Measurements from ENCODE around the gene REEP5. TPM values are rescaled to one million over a fixed set of nuclear protein-coding genes. Genes with fewer than 3 reads are reported as not detected.
"Not testable (repeated sequence)": the region's sequence is repeated elsewhere in the genome, so short reads cannot be mapped to it uniquely, and the experiment has no call there.

The REEP5 gene
- polyA plus RNA-seq, 1 of the 3 experiments (the other 2 are of a cell fraction): 124 TPM

DNA sequence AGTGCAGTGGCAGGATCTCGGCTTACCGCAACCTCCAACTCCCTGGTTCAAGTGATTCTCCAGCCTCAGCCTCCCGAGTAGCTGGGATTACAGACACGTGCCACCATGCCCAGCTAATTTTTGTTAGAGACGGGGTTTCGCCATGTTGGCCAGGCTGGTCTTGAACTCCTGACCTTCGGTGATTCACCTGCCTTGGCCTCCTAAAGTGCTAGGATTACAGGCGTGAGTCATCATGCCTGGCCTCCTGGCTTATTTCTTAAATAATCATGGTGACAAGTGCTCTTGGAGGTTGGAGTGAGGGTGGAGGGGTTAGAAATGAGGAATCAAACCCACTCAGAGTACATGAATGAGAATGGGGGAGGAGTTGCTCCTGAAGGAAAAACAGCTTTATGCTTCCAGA lies 37.8 kb upstream of the REEP5 start:
- H3K9me3 ChIP-seq; CTCF ChIA-PET; H2AFZ ChIP-seq (ENCODE audit: low read depth); H3K79me2 ChIP-seq (ENCODE audit: insufficient read depth); DNase-seq; H3K27me3 ChIP-seq (ENCODE audit: insufficient read depth); POLR2A ChIA-PET; H3K36me3 ChIP-seq (replicated peaks in 1 of 2; ENCODE audit: control insufficient read depth in 1 of 2, insufficient read depth in 2 of 2, low read length in 1 of 2); H4K20me1 ChIP-seq (ENCODE audit: insufficient read depth); H3K9me2 ChIP-seq; H3K4me3 ChIP-seq (ENCODE audit: low read depth in 2 of 2, low read length in 1 of 2): not testable (repeated sequence)
- Histone ChIP-seq H3K27ac (ENCODE audit: low read depth in 2 of 2, low read length in 1 of 2) (peak overlapping the region in 1 of 2 experiments; percentile 97; a peak in 2 of 4 replicates), H3F3A (replicated peaks; ENCODE audit: insufficient read depth) (peaks cover 34% of the 10 kb centered on the region), H3K9ac (peak overlapping the region; percentile 36; the same call in 1 of the 2 replicates), H3K4me1 (ENCODE audit: control insufficient read depth in 1 of 2, insufficient read depth in 2 of 2, low read depth in 1 of 2, low read length in 1 of 2) (peaks cover 9 to 40% of the 10 kb centered on the region in 2 experiments), H3K4me2 (peak overlapping the region; percentile 67)
- peak; percentile 74; the same call in 1 of the 2 replicates for TF ChIP-seq FOXM1 (IDR thresholded peaks at IDR 0.05; ENCODE audit: low read depth)
- TF ChIP-seq, protein P1, sequence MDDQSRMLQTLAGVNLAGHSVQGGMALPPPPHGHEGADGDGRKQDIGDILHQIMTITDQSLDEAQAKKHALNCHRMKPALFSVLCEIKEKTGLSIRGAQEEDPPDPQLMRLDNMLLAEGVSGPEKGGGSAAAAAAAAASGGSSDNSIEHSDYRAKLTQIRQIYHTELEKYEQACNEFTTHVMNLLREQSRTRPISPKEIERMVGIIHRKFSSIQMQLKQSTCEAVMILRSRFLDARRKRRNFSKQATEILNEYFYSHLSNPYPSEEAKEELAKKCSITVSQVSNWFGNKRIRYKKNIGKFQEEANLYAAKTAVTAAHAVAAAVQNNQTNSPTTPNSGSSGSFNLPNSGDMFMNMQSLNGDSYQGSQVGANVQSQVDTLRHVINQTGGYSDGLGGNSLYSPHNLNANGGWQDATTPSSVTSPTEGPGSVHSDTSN (IDR thresholded peaks at IDR 0.05): peak; percentile 96
- peak; percentile 94 for TF ChIP-seq NFIC (IDR thresholded peaks at IDR 0.05; ENCODE audit: borderline replicate concordance)
- TF ChIP-seq RXRA (IDR thresholded peaks at IDR 0.05; ENCODE audit: borderline replicate concordance, low read depth): peak; percentile 100
- peak; percentile 77; the same call in 1 of the 2 replicates for TF ChIP-seq SIN3A (IDR thresholded peaks at IDR 0.05; ENCODE audit: borderline replicate concordance, low read depth, low read length)
- TF ChIP-seq JUND (IDR thresholded peaks at IDR 0.05): peak; percentile 99
- TF ChIP-seq TAF1 (IDR thresholded peaks at IDR 0.05; ENCODE audit: borderline replicate concordance, low read depth, low read length): peak; percentile 30; the same call in 1 of the 2 replicates
- peak; percentile 85; the same call in 1 of the 2 replicates for TF ChIP-seq POLR2AphosphoS5 (IDR thresholded peaks at IDR 0.05; ENCODE audit: low read depth, low read length)
- TF ChIP-seq, protein P2, sequence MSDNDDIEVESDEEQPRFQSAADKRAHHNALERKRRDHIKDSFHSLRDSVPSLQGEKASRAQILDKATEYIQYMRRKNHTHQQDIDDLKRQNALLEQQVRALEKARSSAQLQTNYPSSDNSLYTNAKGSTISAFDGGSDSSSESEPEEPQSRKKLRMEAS (IDR thresholded peaks at IDR 0.05; ENCODE audit: low read depth): peak; percentile 64; the same call in 1 of the 2 replicates
- peak; percentile 99 for TF ChIP-seq FOSL2 (IDR thresholded peaks at IDR 0.05; ENCODE audit: borderline replicate concordance, low read depth)
- peak; percentile 73 for TF ChIP-seq YY1 (IDR thresholded peaks at IDR 0.05; ENCODE audit: low read depth)
- TF ChIP-seq, protein P3, sequence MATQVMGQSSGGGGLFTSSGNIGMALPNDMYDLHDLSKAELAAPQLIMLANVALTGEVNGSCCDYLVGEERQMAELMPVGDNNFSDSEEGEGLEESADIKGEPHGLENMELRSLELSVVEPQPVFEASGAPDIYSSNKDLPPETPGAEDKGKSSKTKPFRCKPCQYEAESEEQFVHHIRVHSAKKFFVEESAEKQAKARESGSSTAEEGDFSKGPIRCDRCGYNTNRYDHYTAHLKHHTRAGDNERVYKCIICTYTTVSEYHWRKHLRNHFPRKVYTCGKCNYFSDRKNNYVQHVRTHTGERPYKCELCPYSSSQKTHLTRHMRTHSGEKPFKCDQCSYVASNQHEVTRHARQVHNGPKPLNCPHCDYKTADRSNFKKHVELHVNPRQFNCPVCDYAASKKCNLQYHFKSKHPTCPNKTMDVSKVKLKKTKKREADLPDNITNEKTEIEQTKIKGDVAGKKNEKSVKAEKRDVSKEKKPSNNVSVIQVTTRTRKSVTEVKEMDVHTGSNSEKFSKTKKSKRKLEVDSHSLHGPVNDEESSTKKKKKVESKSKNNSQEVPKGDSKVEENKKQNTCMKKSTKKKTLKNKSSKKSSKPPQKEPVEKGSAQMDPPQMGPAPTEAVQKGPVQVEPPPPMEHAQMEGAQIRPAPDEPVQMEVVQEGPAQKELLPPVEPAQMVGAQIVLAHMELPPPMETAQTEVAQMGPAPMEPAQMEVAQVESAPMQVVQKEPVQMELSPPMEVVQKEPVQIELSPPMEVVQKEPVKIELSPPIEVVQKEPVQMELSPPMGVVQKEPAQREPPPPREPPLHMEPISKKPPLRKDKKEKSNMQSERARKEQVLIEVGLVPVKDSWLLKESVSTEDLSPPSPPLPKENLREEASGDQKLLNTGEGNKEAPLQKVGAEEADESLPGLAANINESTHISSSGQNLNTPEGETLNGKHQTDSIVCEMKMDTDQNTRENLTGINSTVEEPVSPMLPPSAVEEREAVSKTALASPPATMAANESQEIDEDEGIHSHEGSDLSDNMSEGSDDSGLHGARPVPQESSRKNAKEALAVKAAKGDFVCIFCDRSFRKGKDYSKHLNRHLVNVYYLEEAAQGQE (IDR thresholded peaks at IDR 0.05; ENCODE audit: low read depth, low read length): peak; percentile 75
- TF ChIP-seq TCF12 (IDR thresholded peaks at IDR 0.05): peak; percentile 99
- TF ChIP-seq, protein P4, sequence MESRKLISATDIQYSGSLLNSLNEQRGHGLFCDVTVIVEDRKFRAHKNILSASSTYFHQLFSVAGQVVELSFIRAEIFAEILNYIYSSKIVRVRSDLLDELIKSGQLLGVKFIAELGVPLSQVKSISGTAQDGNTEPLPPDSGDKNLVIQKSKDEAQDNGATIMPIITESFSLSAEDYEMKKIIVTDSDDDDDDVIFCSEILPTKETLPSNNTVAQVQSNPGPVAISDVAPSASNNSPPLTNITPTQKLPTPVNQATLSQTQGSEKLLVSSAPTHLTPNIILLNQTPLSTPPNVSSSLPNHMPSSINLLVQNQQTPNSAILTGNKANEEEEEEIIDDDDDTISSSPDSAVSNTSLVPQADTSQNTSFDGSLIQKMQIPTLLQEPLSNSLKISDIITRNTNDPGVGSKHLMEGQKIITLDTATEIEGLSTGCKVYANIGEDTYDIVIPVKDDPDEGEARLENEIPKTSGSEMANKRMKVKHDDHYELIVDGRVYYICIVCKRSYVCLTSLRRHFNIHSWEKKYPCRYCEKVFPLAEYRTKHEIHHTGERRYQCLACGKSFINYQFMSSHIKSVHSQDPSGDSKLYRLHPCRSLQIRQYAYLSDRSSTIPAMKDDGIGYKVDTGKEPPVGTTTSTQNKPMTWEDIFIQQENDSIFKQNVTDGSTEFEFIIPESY (IDR thresholded peaks at IDR 0.05; ENCODE audit: borderline replicate concordance, low read depth): peak; percentile 85; the same call in 1 of the 2 replicates
- TF ChIP-seq EP300 (IDR thresholded peaks at IDR 0.05; ENCODE audit: borderline replicate concordance in 1 of 2, low read depth in 1 of 2, low read length in 1 of 2): peak; percentile 27 to 95; a peak in 1 of 4 replicates
- TF ChIP-seq MEF2A (IDR thresholded peaks at IDR 0.05; ENCODE audit: borderline replicate concordance, low read depth): peak; percentile 63
- peak; percentile 90 for TF ChIP-seq TEAD4 (IDR thresholded peaks at IDR 0.05; ENCODE audit: borderline replicate concordance, insufficient read depth)
- WGBS (ENCODE audit: low lambda C conversion rate): 35% methylated on average over 8 of the region's 8 CpGs

Data from SK-N-SH (cell line).